HG03135 (cell line): ENCODE data around the gene TNIK.
"Not testable (repeated sequence)": the region's sequence is repeated elsewhere in the genome, so short reads cannot be mapped to it uniquely, and the experiment has no call there.

Experiments used
- ATAC-seq: cut with Tn5 transposase; IDR thresholded peaks from one replicate; pipeline ENCODE4 v1.9.1; 2021; ENCODE audit warnings: mild to moderate bottlenecking, moderate library complexity; ENCODE audit not compliant: unreplicated experiment

Gene TNIK

DNA sequence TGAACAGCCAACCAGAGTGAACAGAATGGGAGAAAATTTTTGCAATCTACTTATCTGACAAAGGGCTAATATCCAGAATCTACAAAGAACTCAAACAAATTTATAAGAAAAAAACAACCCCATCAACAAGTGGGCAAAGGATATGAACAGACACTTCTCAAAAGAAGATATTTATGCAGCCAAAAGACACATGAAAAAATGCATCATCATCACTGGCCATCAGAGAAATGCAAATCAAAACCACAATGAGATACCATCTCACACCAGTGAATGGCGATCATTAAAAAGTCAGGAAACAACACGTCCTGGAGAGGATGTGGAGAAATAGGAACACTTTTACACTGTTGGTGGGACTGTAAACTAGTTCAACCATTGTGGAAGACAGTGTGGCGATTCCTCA lies 341.2 kb downstream of the TNIK start:
- ATAC-seq, result not testable (repeated sequence)

- no peak for ATAC-seq
These were observed 343.3 kb downstream of the TNIK start for GRCh38 chr3:171116824-171117395.

DNA sequence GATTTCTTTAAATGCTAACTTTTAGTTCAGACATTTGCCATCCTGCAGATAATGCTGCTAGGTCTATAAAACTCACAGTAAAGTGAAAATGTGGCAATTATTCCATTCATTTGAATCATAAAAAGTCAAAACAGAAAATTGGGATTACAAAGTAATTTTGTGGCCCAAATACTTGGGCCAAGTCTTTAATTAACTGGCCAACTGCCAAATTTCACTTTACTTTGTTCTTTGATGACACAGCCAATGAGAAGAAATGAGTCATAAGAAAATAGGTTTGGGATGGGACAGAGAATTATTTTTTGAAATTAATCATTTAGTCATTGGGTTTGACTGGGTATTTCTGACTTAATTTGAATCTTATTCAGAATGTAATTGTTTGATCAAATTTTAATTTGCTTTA lies 343.8 kb downstream of the TNIK start:
- ATAC-seq, result no peak

DNA sequence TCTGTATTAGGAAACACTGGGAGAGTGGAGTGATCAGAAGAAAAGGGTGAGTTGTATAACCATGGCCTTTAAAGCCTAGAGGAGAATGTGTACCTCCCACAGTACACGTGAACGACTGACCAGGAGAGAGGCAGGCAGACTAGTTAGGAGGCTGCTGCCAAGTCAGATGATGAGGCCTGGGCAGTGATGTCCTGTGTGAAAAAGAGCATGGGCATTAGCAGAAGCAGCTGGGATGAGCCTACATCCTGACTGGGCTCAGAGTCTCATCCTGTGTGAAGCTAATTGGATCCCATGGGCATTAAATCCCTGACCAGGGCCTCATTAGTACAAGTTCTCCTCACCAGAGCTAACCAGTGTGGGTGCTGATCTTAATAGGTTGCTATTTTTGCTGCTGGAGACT lies 344.5 kb downstream of the TNIK start:
- ATAC-seq, result no peak

- ATAC-seq, result no peak
These were observed 346.5 kb downstream of the TNIK start for GRCh38 chr3:171113716-171114115.

- no peak for ATAC-seq
These were observed 349.5 kb downstream of the TNIK start for GRCh38 chr3:171110715-171111114.

DNA sequence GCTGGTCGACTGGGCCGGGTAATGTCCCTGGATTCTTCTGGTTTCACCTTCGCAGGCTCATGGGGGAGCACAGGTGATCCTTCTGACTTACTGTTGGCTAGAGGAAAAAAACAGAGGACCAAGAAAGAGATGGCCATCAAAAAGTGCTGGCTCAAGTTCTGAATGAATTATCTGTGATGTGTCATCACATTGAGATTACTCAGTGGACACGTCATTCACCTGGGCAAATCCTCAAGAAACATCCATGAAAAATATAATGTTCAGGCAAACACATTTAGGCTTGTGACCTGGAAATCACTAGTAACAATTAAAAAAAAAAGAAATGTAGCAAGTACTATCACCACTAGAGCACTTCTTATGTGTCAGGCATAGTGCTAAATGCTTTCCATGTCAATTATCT lies 352.1 kb downstream of the TNIK start:
- no peak for ATAC-seq

DNA sequence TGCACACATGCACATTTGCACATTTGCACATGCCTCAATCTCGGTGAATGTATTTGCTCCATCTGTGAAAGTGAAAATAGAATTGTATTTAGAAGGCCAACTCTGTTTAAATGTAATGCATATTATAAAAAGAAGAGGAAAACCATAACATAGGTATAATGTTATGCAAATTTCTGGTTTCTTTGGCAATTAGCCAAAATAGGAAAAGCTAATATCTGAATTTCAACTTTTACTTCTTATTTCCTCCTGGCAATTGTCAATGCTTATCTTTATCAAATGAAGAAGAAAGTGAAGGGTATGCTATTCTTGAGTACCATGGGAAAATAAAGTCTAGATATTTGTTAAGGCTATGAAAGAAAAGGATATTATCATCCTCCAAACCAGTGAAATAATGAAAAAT lies 357.0 kb downstream of the TNIK start:
- no peak for ATAC-seq

GRCh38 chr3:171101982-171102641 lies 358.1 kb downstream of the TNIK start:
- ATAC-seq, result no peak

- no peak for ATAC-seq
These were observed 360.3 kb downstream of the TNIK start for GRCh38 chr3:171099911-171100310.

GRCh38 chr3:171095063-171095462 lies 365.1 kb downstream of the TNIK start:
- peak; percentile 95 for ATAC-seq

DNA sequence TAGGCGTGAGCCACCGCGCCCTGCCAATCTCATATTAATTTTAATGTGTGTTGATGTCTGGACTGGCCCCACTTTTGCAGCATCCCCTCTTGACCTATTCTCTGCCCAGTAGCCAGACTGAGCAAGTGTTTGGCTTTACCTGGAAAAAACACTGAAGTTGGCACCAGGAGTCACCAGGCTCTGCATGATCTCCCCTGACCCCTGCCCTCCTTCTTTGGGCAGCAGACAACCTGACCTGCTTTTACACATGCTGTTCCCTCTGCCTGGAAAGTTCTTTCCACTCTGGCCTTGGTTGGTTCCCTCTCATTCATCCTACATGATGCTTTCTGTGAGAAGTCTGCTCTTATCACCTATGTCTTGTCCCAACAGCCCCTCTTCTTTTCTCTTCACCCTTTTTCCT lies 365.8 kb downstream of the TNIK start:
- no peak for ATAC-seq

DNA sequence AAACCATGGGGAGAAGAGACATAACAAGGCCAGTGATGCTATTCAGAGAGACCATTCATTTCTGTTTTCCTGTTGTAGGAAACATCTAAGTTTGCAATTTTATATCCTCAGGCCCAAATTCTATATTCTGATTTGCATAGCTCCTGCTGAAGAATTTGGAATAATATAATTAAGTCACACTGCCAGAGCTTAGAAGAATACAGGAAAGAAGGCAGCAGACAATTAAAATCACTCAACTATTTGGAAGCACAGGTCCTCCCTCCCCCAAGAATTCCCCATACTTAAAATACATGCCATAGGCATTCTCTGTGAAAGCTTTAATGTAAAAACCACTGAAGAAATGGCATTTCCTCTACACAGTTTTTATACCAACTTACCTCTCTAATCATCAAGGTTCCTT lies 366.7 kb downstream of the TNIK start:
- ATAC-seq, result no peak

GRCh38 chr3:171092467-171092911 lies 367.7 kb downstream of the TNIK start:
- ATAC-seq, result no peak

GRCh38 chr3:171090321-171090720 lies 369.9 kb downstream of the TNIK start:
- no peak for ATAC-seq

- no peak for ATAC-seq
These were observed 371.0 kb downstream of the TNIK start for GRCh38 chr3:171088964-171089754.

DNA sequence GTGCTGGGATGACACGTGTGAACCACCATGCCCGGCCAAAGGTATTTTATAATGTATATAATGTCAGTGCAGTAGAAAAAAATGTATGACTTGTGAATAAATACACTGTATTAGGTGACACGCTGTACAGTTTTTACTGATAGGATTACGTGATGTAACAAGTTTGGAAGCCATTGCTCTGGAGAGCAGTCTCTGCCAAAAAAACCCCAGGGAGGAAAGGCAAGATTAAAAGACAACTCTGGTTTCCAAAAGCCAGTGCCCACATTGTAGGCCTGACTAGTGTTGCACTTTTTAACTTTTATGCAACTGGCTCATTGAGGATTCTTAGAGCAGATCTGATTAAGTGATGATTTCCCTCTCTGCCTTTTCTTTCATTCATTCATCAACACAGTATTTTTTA lies 371.7 kb downstream of the TNIK start:
- no peak for ATAC-seq

- no peak for ATAC-seq
These were observed 373.3 kb downstream of the TNIK start for GRCh38 chr3:171086914-171087313.

- no peak for ATAC-seq
These were observed 382.9 kb downstream of the TNIK start for GRCh38 chr3:171077261-171077660.

DNA sequence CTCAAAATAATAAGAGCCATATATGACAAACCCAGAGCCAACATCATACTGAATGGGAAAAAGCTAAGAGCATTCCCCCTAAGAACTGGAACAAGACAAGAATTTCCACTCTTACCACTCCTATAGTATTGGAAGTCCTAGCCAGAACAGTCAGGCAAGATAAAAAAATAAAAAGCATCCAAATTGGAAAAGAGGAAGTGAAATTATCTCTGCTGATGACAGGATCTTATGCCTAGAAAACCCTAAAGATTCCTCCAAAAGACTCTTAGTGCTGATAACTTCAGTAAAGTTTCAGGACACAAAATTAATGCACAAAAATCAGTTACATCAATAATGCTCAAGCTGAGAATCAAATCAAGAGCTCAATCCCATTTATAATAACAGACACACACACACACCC lies 387.8 kb downstream of the TNIK start:
- ATAC-seq, result no peak

GRCh38 chr3:171068658-171069057 lies 391.5 kb downstream of the TNIK start:
- no peak for ATAC-seq

- no peak for ATAC-seq
These were observed 394.0 kb downstream of the TNIK start for GRCh38 chr3:171066206-171066605.
